GM18867 (cell line): ENCODE measurements around the gene TMPRSS7.

ENCODE experiments used
- ATAC-seq: cut with Tn5 transposase; IDR thresholded peaks from one replicate; pipeline ENCODE4 v1.9.1; 2021; ENCODE audit warnings: mild to moderate bottlenecking, moderate library complexity; ENCODE audit not compliant: unreplicated experiment

Gene TMPRSS7

GRCh38 chr3:112092496-112093179 lies 58.1 kb downstream of the TMPRSS7 start:
- no peak for ATAC-seq

DNA sequence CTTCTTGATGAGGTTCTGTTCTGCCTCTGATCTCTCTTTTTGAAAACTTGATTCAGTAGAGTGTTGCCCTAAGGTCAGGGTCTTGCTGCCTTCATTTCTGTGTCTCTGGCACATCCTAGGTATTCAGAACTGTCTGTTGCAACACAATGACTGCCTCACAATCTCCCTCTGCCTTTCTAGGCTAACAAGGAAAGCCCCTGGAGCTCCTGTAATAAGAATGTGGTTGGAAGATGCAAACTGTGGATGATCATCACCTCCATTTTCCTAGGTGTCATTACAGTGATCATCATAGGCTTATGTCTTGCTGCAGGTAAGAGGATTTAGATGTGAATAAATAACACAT lies 58.6 kb downstream of the TMPRSS7 start:
- no peak for ATAC-seq

GRCh38 chr3:112095731-112096130 lies 61.2 kb downstream of the TMPRSS7 start:
- no peak for ATAC-seq

GRCh38 chr3:112096176-112096575 lies 61.6 kb downstream of the TMPRSS7 start:
- ATAC-seq = no peak

GRCh38 chr3:112097378-112097777 lies 62.8 kb downstream of the TMPRSS7 start:
- no peak for ATAC-seq

DNA sequence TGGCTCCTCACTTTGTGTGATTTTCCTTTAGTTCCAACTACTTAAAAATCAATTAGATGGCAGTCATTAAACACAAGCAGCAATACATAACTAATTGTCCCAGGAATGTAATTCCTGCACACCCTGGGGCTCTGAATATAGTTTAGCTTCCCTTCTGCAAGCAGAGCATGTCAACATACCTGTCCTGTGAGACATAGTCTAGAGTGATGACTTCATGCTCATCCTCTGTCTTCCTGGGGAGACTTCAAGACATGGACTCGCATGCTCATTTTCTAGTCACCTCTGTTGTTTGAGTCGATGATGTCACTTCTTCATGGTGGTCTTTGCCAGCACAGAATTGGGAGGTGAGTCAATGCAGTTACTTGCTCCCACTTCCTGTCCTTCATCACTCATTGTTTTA lies 67.4 kb downstream of the TMPRSS7 start:
- no peak for ATAC-seq

DNA sequence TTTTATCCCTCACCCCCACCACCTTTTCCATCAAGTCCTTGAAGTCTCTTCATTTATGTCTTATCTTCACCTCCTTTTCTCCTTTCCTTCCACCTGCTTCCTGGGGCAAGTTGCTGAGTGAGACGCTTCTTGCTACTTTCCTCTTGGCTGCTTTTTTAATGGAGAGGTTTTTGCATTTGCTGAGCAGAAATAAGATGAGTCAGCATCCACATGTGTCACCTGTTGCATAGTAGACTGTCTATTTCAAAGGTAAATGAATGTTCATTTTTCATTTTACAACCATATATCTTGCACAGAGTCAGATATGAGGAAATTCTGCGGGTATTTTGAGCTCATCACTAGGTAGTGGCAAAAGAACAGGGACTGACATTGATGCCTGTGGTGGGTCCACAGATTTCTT lies 70.2 kb downstream of the TMPRSS7 start:
- ATAC-seq = no peak

DNA sequence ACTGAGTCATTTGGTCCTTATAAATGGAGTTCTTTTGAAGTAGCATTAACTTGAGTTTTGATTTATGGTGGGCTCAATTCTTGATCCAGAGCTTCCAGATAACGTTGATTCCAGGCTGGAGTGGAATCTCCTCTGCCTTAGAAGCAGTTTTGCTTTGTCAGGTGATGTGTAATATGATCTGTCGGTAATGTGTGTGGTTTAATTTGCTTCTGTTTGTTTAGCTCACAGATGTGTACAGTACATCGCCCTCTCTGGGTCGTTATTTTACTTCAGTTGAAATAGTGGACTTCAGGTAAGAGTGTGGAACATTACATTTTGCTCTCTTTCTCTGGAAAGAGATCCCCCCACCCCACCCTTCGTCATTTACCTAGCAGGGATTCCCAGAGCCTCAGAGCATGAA lies 74.8 kb downstream of the TMPRSS7 start:
- no peak for ATAC-seq

- peak; percentile 61 for ATAC-seq
These were observed 77.4 kb downstream of the TMPRSS7 start for GRCh38 chr3:112111785-112112402.

GRCh38 chr3:112114576-112115160 lies 80.1 kb downstream of the TMPRSS7 start:
- ATAC-seq = peak; percentile 29

DNA sequence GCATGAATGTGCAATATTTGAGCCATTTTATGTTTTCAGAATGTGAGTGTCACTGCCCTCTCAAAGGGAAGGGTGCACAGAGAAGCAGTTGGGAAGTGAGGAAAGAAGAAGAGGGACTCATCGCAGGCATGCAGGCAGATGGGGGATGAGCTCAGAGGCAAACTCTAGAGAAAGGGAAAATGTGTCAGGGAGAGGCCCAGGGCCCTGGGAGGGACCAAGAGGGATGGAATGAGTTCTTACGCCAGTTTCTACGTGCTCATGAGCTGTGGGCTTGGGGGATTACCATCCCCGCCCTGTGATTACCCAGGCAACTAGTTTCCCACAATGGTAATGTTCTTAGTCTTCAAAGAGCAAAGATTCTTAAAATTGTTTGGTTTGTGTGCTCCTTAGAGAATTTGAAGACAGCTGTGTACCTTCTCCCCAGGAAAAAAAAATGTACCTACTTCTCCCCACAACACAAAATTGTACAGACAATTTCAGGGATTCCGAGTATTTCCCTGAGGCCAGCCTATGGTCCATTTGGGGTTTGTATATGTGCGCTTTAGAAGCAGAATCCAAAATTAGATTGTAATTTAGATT lies 80.7 kb downstream of the TMPRSS7 start:
- peak; percentile 30 for ATAC-seq

GRCh38 chr3:112115806-112116383 lies 81.4 kb downstream of the TMPRSS7 start:
- no peak for ATAC-seq

DNA sequence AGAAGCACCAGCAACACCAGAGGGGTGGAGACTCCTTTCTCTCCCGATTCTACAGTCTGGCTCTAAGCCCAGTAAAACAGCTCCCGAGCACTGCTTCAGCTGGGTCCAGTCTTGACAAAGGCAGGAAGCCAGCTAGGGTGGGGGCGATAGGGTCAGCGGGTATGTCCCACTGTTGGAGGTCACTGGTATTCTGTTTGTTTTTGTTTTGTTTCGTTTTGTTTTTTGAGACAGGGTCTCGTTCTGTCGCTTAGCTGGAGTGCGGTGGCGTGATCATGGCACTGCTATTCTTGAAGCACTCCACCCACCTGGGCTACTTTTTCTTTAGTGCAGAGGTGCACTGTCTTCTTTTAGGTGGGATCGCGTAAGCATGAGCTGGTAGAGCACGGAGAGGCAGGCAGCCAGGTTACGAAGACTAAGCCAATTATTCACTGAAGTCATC lies 82.2 kb downstream of the TMPRSS7 start:
- ATAC-seq = no peak

GRCh38 chr3:112117415-112117814 lies 82.9 kb downstream of the TMPRSS7 start:
- no peak for ATAC-seq

- no peak for ATAC-seq
These were observed 83.5 kb downstream of the TMPRSS7 start for GRCh38 chr3:112117841-112118571.

DNA sequence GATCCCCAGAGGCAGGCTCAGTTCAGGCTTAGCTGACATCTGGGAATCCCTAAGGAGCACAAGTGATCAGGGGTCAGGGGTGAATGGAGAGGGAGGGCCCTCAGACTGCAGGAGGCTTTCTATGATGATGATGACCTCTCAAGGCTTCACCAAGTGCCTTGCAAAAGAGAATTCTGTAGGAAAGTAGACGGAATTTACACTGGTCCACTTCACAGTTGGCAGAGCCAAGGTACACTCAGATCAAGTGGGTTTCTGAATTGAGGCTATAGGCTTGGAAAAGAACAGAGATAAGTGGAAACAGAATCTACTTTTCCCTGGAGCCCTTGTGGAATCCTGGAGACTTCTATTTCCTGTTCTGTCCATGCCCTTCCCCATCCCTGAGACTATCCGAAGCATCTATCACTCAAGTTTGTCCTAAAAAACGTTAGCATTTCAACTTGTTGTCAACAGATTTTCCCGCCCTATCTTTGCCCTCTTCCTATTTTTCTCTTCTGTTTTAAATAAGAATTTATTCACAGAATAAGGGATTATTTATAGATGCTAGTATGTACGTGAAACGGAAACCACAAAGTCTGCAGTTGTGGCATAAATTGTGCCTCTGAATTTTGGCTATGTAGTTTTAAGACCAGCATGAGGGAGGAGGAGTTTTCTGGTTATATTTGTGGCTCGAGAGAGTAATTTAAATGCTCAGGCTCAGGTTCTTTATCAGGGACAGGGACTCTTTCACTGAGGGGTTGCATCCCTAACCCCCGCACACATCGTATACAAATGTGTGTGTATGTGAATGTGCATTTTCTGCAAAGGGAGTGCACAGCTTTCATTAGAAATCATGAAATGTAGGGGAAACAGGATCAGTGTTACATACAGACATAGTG lies 85.7 kb downstream of the TMPRSS7 start:
- peak; percentile 34 for ATAC-seq

DNA sequence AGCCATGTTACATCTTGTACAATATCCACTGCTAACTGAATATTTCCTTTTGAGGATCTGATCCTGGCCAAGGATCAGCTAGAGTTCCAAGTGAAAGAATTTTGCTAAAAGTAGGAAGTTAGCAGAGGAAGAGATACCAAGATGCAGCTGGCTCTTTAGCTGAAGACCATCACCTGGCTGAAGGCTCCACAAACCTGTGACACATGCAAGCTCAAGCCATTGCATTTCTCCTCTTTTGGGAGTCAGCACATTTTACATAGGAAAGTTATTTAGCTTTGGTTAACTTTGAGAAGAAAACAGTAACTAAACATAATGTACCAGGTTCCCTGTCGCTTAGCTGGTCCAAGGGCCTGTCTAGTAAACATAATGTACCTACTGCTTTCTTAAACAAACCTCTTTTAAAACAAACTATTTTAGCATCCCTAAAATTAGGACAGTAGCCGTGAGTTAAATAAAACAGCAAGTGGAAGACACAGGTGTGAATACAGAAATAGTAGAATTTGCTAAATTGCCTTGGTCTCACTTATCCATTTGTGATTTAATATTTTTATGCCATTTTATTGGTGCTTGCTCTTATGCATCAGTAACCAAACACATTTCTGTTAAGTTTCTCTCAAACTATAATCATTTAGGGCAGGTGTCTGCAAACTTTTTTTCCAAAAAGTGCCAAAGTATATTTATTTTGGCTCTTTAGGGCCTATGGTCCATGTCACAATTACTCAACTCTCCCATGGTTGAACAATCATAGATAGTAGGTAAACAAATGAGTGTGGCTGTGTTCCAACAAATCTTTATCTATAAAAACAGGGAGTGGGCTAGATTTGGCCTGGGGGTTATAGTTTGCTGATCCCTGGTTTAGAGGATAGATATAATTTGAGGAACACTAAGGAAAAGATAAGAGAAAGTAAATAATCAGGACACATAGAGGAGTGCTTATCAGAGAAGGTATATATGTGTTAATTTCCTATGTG lies 87.3 kb downstream of the TMPRSS7 start:
- ATAC-seq = no peak

GRCh38 chr3:112122870-112123269 lies 88.3 kb downstream of the TMPRSS7 start:
- ATAC-seq = no peak

DNA sequence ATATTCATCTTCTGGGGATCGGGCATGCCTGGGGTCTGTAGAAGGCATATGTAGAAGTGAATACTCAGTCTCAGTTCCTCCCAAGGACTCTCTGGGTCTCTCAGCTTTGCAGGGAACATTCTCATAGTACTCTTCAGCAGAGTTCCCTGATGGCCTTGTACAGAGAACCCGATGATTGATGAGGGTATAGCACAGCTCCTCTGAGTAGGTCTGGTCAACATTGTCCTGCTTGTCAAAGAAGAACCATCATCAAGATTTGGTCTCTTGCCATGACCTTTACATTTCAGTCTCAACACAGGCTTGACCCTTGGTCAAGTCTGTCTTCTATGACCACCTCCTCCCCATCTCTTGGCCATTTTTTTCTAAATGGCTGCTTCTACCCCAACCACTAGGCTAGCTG lies 89.0 kb downstream of the TMPRSS7 start:
- no peak for ATAC-seq
